ENCODE data around the gene AATK.
A peak's percentile ranks its signal among the peaks of the same experiment; 100 is the strongest.

AATK gene, protein sequence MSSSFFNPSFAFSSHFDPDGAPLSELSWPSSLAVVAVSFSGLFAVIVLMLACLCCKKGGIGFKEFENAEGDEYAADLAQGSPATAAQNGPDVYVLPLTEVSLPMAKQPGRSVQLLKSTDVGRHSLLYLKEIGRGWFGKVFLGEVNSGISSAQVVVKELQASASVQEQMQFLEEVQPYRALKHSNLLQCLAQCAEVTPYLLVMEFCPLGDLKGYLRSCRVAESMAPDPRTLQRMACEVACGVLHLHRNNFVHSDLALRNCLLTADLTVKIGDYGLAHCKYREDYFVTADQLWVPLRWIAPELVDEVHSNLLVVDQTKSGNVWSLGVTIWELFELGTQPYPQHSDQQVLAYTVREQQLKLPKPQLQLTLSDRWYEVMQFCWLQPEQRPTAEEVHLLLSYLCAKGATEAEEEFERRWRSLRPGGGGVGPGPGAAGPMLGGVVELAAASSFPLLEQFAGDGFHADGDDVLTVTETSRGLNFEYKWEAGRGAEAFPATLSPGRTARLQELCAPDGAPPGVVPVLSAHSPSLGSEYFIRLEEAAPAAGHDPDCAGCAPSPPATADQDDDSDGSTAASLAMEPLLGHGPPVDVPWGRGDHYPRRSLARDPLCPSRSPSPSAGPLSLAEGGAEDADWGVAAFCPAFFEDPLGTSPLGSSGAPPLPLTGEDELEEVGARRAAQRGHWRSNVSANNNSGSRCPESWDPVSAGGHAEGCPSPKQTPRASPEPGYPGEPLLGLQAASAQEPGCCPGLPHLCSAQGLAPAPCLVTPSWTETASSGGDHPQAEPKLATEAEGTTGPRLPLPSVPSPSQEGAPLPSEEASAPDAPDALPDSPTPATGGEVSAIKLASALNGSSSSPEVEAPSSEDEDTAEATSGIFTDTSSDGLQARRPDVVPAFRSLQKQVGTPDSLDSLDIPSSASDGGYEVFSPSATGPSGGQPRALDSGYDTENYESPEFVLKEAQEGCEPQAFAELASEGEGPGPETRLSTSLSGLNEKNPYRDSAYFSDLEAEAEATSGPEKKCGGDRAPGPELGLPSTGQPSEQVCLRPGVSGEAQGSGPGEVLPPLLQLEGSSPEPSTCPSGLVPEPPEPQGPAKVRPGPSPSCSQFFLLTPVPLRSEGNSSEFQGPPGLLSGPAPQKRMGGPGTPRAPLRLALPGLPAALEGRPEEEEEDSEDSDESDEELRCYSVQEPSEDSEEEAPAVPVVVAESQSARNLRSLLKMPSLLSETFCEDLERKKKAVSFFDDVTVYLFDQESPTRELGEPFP (N-terminal part only)

DNA sequence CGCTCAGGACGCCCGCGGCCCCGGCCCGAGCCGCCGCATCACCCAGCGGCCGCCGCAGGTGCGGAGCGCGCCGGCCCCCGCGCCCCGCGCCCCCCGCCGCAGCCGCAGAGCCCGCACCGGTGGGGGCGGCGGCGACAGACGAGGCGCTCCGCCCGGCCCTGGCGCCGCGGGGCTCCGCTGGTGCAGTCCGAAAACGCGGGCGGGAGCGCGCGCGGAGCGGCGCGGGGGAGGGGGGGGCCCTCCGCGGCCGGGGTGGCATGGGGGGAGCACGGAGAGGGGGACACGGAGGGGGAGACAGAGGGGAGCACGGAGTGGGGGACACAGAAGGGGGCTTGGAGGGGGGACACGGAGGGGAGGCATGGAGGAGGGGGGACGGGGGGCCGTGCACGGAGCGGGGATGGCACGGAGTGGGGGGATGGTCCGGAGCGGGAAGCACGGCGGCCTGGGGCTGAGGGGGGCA lies at the start of gene AATK:
Gene AATK (minus strand): TSS at position 189 of the 460 bp plus-strand sequence. CDS start 229 bp downstream, outside the sequence.
- no peak for DNase-seq

- no peak for DNase-seq
Measured at GRCh38 chr17:81213978-81214377, 48.0 kb upstream of the AATK start.

DNA sequence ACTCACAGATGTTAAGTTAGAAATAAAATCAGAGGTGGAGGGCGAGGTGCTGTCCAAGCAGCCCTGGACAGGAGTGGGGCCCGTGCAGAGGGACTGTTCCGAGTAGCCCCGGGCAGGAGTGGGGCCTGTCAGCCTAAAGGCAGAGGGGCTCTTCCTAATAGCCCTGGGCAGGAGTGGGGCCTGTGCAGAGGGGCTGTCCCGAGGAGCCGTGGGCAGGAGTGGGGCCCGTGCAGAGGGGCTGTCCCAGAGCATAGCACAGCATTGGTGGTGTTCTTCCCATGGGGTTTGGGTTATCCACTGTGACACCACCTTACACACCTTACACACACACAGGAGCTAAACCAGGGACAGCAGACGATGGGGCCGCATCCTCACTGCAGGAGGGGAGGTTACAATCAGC lies 46.3 kb upstream of the AATK start:
- no peak for DNase-seq

DNA sequence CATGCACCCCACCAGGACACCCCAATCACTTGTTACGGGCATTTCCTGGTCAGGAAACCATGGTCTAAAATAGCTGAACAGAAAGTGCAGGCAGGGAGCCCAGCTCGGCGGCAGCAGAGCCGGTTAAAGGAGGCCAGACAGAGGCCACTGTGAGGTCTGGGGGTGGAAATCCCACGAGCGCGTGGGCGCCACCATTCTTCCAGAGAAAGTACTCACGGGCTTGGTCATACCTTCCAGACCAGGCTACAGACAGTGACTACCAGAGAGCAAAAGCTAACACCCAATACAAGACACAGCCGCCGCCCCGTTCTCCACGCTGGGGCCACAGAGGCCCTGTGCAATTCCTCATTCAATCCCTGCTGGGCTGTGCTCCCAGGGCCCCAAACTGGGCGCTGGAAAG lies 44.8 kb upstream of the AATK start:
- DNase-seq: no peak

GRCh38 chr17:81210466-81210865 lies 44.4 kb upstream of the AATK start:
- no peak for DNase-seq

- DNase-seq: no peak
Measured at GRCh38 chr17:81209141-81209540, 43.1 kb upstream of the AATK start.

- DNase-seq: no peak
Measured at GRCh38 chr17:81208651-81209050, 42.6 kb upstream of the AATK start.

DNA sequence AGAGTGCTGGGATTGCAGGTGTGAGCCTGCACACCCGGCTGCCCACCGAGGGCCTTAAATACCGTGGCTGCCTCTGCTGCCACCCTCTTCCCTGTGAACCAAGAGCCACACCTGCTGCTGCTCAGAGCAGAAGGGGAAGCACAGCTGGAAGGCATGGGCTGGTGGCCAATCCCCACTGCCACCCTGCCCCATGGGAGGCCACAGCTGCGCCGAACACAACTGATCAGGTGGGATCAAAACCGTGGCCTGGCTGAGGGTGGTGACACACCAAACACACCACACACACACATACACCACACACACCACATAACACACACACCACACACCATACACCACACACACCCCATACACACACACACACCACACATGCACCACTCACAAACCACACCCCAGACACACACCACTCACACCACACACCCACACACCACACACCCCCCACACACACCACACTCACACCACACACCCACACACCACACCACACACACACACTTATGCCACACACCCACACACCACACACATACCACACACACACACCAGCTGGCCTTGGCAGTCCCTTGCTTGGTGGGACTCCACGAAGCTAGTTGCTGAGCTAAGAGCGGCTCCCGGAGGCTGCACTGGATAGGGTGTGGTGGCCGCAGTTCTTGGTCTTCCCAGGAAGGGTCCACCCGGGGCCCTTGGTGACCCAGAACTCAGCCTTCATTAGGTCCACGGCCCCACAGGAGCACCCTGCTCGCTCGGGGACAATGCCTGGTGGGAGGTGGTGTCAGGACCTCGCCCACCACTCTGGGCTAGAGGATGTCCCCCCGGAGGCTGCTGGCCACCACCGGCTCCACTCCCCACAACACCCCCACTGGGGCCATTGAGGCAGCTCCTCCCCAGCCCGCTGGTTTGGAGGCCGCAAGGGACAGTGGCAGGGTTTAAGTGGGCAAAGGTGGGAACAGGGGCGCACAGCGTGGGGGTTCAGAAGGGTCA lies 41.9 kb upstream of the AATK start:
- DNase-seq: no peak

GRCh38 chr17:81206657-81207056 lies 40.6 kb upstream of the AATK start:
- no peak for DNase-seq

DNA sequence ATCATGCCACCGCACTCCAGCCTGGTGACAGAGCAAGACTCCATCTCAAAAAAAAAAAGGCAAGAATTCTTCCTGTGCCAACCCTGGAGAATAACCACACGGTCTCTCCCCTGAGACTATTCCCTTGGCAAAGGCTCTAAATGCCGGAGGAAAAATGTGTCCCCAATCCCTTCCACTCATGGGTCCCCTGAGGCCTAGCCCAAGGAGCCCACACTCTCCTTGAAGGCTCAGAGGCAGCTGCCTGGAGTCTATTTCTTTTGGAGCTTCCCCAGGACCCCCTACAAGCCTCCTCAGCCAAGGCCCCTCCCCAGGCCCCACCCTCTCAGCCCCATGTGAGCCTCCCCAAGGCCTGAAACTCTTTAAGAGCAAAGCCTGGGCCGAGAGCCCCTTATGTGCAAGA lies 40.1 kb upstream of the AATK start:
- no peak for DNase-seq

- DNase-seq: no peak
Measured at GRCh38 chr17:81204578-81204977, 38.6 kb upstream of the AATK start.

GRCh38 chr17:81203136-81203535 lies 37.1 kb upstream of the AATK start:
- DNase-seq: no peak

DNA sequence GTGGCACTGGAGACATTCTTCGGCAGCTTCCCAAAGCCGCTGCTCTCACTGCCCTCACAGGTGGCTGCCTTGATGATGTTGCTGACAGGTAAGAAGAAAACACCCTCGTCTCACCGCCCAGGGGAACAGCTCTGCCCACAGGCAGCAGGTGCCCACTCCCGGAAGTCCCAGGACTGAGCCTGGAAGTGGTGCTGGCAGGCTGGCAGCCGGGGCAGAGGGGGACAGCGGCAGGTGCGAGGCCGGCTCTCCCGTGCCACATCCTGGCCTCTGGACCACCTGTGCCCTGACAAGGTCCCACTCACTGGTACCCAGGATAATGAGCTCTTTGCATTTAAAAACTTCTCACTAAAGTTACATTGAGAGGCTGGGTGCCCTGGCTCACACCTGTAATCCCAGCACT lies 36.3 kb upstream of the AATK start:
- DNase-seq: no peak

- DNase-seq: peak; percentile 85
Measured at GRCh38 chr17:81200695-81201580, 34.9 kb upstream of the AATK start.

DNA sequence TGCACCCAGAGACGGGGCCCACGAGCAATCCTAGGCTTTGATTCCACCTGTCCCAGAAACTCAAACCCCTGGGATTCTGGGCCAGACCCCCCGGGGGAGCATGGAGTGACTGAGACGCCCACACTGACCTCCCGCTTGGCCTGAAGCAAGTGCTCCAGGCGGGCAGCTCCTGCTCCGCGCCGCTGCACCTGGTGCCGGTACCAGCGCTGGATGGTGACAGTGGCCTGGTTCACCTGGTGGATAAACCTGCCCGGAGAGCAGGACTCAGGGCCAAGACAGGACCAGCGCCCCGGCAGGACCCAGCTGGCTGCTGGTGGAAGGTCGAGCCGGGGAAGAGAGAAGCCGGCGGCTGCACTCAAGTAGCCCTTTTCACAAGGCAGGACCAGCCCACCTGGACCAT lies 34.2 kb upstream of the AATK start:
- no peak for DNase-seq

GRCh38 chr17:81199482-81199830 lies 33.4 kb upstream of the AATK start:
- DNase-seq: no peak

DNA sequence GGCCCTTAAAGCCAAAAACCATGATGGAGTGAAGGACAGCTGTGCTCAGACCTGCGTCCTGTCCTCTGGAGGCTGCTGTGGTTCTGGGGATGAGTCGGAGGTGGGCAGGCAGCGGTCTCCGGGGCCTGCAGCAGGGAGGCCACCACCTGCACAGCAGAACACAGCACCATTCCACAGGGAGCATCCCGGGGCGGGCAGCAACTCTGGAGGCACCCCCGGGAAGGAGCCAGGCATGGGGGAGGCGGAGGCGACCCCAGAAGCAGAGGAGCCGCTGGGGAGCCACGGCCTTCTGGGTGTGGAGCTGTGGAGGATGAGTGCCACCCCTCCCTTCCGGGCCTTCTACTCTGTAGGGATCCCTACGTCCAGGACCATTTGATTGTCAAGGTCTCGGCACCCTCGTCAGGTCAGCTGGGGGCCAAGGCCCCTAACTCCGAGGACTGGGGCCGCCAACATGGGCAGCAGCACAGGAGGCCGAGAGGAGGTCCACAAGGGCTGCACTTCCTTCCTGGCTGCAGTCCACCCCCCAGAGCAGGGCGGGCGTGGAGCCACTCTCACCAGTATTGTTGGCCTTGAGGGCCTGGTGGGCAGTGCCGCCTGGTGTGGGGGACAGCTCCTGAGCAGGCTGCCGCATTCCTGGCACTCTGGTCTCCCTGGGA lies 32.9 kb upstream of the AATK start:
- no peak for DNase-seq

DNA sequence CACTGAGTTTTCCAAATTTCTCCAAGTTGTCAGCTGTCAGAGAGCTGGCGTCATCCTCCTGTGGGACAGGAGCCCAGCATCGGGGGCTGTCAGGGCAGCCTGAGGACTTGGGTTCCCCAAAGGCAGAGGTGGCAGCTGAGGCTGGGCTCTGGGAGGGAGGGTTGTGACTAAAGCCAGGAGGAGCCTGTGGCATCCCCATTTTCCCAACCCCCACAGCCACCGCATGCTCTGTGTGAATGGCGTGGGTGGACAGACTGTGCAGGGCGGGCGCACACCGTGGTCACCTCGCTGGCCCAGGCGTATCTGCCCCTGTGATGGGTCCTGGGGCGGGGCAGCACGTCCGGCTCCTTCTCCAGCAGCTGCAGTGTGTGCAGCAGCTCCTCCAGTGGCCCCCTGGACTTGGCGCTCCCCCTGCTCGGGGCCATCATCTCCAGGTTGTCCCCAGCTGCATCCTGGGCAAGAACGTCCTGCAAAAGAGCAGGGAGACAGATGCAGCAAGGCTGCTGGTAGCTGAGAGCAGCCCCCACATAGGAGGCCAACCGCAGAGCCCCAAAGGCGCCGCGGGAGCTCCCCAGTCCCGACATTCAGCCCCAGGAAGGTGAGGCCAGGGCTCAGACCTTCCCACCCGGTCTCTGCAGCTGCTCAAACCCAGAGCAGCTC lies 31.9 kb upstream of the AATK start:
- DNase-seq: no peak

GRCh38 chr17:81197409-81197795 lies 31.4 kb upstream of the AATK start:
- no peak for DNase-seq

Data from islet precursor cell (in vitro differentiated cells).